ENCODE results near the gene CALML5.

The CALML5 gene

DNA sequence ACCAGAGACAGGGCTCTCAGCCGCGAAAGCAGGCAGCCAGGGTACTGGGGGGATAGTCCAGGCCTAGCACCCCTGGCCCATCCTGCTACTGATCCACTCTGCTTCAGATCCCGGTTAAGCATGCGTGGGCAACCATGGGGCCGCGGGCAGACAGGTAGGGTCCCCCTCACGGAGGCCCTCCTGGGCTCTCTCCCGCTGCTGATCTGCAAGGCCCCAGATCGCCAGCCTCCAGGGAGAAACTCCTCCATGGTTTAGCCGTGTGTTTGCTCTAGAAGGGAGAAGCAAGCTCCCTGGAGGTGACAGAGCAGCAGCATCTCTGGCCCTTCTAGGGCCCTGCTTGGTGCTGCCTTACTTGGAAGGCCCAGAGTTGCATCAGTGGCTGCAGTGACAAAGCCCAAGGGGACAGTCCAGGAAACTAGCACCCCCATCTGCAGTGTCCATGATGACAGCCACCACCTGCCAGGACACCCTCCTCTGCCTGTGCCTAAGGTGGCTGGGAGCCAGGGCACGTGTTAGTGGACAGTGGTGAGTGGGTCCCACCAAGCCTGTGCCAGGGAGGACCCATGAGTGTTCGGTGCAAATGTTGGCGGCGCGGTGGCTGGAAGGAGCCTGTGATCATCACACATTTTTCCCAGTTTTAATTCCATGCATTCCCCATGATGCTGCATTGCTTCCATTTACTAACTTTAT, 29.2 kb downstream of the CALML5 start:
- no peak for TF ChIP-seq FOXM1 (IDR thresholded peaks at IDR 0.05; ENCODE audit: borderline replicate concordance, low read depth)
- TF ChIP-seq, protein P1, sequence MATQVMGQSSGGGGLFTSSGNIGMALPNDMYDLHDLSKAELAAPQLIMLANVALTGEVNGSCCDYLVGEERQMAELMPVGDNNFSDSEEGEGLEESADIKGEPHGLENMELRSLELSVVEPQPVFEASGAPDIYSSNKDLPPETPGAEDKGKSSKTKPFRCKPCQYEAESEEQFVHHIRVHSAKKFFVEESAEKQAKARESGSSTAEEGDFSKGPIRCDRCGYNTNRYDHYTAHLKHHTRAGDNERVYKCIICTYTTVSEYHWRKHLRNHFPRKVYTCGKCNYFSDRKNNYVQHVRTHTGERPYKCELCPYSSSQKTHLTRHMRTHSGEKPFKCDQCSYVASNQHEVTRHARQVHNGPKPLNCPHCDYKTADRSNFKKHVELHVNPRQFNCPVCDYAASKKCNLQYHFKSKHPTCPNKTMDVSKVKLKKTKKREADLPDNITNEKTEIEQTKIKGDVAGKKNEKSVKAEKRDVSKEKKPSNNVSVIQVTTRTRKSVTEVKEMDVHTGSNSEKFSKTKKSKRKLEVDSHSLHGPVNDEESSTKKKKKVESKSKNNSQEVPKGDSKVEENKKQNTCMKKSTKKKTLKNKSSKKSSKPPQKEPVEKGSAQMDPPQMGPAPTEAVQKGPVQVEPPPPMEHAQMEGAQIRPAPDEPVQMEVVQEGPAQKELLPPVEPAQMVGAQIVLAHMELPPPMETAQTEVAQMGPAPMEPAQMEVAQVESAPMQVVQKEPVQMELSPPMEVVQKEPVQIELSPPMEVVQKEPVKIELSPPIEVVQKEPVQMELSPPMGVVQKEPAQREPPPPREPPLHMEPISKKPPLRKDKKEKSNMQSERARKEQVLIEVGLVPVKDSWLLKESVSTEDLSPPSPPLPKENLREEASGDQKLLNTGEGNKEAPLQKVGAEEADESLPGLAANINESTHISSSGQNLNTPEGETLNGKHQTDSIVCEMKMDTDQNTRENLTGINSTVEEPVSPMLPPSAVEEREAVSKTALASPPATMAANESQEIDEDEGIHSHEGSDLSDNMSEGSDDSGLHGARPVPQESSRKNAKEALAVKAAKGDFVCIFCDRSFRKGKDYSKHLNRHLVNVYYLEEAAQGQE (IDR thresholded peaks at IDR 0.05; ENCODE audit: low read depth) = no peak
- TF ChIP-seq, protein P2, sequence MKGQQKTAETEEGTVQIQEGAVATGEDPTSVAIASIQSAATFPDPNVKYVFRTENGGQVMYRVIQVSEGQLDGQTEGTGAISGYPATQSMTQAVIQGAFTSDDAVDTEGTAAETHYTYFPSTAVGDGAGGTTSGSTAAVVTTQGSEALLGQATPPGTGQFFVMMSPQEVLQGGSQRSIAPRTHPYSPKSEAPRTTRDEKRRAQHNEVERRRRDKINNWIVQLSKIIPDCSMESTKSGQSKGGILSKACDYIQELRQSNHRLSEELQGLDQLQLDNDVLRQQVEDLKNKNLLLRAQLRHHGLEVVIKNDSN (IDR thresholded peaks at IDR 0.05) = no peak
- TF ChIP-seq CEBPB (IDR thresholded peaks at IDR 0.05) = no peak
- no peak for TF ChIP-seq YY1 (IDR thresholded peaks at IDR 0.05; ENCODE audit: low read depth)
- TF ChIP-seq, protein P3, sequence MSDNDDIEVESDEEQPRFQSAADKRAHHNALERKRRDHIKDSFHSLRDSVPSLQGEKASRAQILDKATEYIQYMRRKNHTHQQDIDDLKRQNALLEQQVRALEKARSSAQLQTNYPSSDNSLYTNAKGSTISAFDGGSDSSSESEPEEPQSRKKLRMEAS (IDR thresholded peaks at IDR 0.05) = no peak
- no peak for TF ChIP-seq EP300 (IDR thresholded peaks at IDR 0.05; ENCODE audit: borderline replicate concordance)
- no peak for TF ChIP-seq NFIC (IDR thresholded peaks at IDR 0.05)
- TF ChIP-seq TEAD4 (IDR thresholded peaks at IDR 0.05) = no peak
- TF ChIP-seq CREB1 (IDR thresholded peaks at IDR 0.05; ENCODE audit: low read depth) = no peak
- TF ChIP-seq EGR1 (IDR thresholded peaks at IDR 0.05) = no peak
- TF ChIP-seq TAF1 (IDR thresholded peaks at IDR 0.05; ENCODE audit: low read depth) = no peak

DNA sequence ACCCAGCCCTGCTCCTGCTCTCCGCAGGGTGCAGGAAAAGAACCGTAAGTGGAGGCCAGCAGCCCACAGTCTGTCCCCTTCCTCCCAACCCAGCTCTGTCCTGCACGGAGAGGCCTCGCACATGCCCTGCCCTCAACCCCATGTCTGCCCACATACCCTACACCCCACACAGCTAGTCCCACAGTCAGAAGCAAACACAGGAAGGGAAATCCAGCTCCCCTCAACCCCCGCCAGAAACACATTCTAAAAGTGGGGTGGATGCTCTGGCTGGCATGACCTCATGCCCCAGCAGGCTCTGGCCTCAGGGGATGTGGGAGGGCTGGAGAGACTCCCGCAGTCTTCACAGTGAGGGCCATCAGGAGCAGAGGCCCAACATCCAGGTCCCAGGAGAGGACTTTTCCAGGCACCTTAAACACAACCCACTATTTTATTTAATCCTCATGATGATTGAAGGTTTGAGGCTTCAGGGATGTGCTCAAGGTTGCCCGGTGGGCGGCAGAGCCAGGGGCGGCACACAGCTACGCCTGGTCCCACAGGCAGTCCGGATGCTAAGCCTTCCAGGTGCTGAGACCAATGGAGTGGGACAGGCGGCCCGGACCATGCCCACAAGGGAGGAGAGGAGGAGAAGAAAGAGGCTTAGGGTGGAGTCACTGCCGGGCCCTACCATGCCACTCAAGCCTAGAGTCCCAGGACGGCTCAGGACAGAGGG, 29.9 kb downstream of the CALML5 start:
- TF ChIP-seq, protein P2 (IDR thresholded peaks at IDR 0.05) = no peak

DNA sequence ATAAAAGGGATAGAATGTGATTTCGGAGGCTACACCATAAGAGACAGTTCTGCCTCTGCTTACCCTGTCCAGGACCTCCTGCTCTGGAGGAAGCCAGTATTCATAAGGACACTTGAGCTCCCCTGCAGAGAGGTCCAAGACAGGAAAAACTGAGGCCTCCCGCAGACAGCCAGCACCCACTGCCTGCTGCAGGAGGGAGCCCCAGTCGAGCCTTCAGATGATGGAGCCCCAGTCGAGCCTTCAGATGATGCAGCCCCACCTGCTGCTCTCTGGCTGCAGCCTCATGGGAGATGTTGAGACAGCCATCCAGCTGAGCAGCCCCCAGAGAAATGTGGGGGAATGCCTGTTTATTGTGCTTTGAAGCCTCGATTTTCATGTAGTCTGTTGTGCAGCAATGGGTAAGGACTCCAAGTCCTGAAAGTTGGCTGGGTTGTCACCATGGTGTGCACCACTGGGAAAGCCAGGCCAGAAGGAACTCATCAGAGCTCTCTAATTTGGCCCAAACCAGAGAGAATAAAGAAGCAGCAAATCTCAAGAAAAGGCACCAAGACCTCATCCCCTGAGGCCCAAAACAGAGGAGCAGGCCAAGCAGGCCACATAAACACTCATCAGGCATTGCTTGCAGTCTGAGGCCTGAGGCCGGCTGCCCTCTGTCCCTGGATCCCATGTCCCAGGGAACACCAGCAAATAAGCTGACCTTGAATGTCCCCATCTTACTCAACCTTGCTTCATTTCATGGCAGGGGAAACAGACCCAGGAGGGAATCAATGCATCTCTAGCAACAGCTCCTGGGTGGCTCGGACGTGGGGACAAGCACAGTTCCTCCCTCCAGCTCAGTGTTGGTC, 30.9 kb downstream of the CALML5 start:
- TF ChIP-seq YY1 (IDR thresholded peaks at IDR 0.05; ENCODE audit: low read depth) (no peak), CREB1 (IDR thresholded peaks at IDR 0.05; ENCODE audit: low read depth) (no peak), ZBTB7A (IDR thresholded peaks at IDR 0.05; ENCODE audit: low read depth) (no peak), TAF1 (IDR thresholded peaks at IDR 0.05; ENCODE audit: low read depth) (no peak), FOXM1 (IDR thresholded peaks at IDR 0.05; ENCODE audit: borderline replicate concordance, low read depth) (no peak), NFIC (IDR thresholded peaks at IDR 0.05) (no peak), EP300 (IDR thresholded peaks at IDR 0.05; ENCODE audit: borderline replicate concordance) (no peak), TCF12 (IDR thresholded peaks at IDR 0.05; ENCODE audit: low read depth) (no peak)
- TF ChIP-seq, protein P1 (IDR thresholded peaks at IDR 0.05; ENCODE audit: low read depth) = no peak

DNA sequence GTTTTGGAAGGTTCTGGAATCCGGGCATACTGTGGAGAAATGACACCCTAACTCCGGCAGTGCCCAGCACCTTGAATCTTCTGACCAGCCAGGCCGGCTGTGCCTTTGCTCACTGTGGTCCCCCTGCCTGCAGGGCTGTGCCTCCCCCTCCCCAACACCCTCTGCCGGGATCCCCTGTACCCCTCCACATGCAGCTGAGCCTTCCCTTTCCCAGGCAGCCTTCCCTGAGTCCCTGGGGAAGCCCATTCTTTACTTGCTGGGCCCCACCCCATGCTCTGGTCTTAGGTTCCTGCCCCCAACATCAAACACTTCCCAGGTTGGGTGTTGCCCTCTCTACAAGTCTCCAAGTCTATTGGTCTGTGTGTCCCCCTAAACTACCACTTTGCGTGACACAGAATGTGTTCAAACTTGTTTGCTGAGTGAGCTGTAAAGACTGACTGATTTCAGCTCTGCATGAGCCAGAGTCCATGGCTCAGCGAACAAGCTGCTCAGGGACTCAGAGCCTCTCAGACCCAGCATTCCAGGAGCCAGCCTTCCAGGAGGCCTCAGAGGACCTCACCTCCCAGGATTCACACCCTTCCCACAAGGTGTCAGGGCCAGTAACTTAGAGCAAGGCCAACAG, 31.6 kb downstream of the CALML5 start:
- TF ChIP-seq, protein P3 (IDR thresholded peaks at IDR 0.05) = no peak
- no peak for TF ChIP-seq RAD21 (IDR thresholded peaks at IDR 0.05; ENCODE audit: low read depth)
- TF ChIP-seq TAF1 (IDR thresholded peaks at IDR 0.05; ENCODE audit: low read depth) = no peak
- no peak for TF ChIP-seq EGR1 (IDR thresholded peaks at IDR 0.05)
- no peak for TF ChIP-seq CREB1 (IDR thresholded peaks at IDR 0.05; ENCODE audit: low read depth)
- TF ChIP-seq EP300 (IDR thresholded peaks at IDR 0.05; ENCODE audit: borderline replicate concordance) = no peak
- TF ChIP-seq, protein P2 (IDR thresholded peaks at IDR 0.05) = no peak
- no peak for TF ChIP-seq TCF12 (IDR thresholded peaks at IDR 0.05; ENCODE audit: low read depth)
- TF ChIP-seq CEBPB (IDR thresholded peaks at IDR 0.05) = no peak
- TF ChIP-seq YY1 (IDR thresholded peaks at IDR 0.05; ENCODE audit: low read depth) = no peak
- TF ChIP-seq TEAD4 (IDR thresholded peaks at IDR 0.05) = no peak
- no peak for TF ChIP-seq FOXM1 (IDR thresholded peaks at IDR 0.05; ENCODE audit: borderline replicate concordance, low read depth)
- TF ChIP-seq NFIC (IDR thresholded peaks at IDR 0.05) = no peak
- no peak for TF ChIP-seq ZBTB7A (IDR thresholded peaks at IDR 0.05; ENCODE audit: low read depth)
- TF ChIP-seq, protein P1 (IDR thresholded peaks at IDR 0.05; ENCODE audit: low read depth) = no peak
